NCI-H2029 (cell line): ENCODE measurements around the gene DGCR8.
A peak's percentile ranks its signal among the peaks of the same experiment; 100 is the strongest.

Experiments used
- DNase-seq: peaks from one replicate; lab custom pipeline; 2025; lab: John Stamatoyannopoulos, UW

Gene DGCR8

GRCh38 chr22:20079745-20080444 lies at the start of gene DGCR8:
Gene DGCR8 (plus strand): TSS chr22:20080241. CDS start chr22:20085964, 5,723 bp downstream.
- DNase-seq, result peak; percentile 94

GRCh38 chr22:20031732-20032406 lies 48.2 kb upstream of the DGCR8 start:
- no peak for DNase-seq

GRCh38 chr22:20032407-20032991 lies 47.5 kb upstream of the DGCR8 start:
- no peak for DNase-seq

- DNase-seq, result no peak
These were observed 46.9 kb upstream of the DGCR8 start for GRCh38 chr22:20033045-20033706.

- no peak for DNase-seq
These were observed 45.9 kb upstream of the DGCR8 start for GRCh38 chr22:20034143-20034542.

GRCh38 chr22:20035375-20036083 lies 44.5 kb upstream of the DGCR8 start:
- no peak for DNase-seq

GRCh38 chr22:20036084-20036482 lies 44.0 kb upstream of the DGCR8 start:
- no peak for DNase-seq

GRCh38 chr22:20036535-20037392 lies 43.3 kb upstream of the DGCR8 start:
- no peak for DNase-seq

GRCh38 chr22:20037419-20037818 lies 42.6 kb upstream of the DGCR8 start:
- DNase-seq, result no peak

- no peak for DNase-seq
These were observed 41.5 kb upstream of the DGCR8 start for GRCh38 chr22:20038574-20038973.

GRCh38 chr22:20039683-20040325 lies 40.2 kb upstream of the DGCR8 start:
- no peak for DNase-seq

- DNase-seq, result no peak
These were observed 39.5 kb upstream of the DGCR8 start for GRCh38 chr22:20040327-20041200.

- DNase-seq, result no peak
These were observed 36.7 kb upstream of the DGCR8 start for GRCh38 chr22:20043057-20043996.

GRCh38 chr22:20043997-20044342 lies 36.1 kb upstream of the DGCR8 start:
- no peak for DNase-seq

GRCh38 chr22:20044495-20045151 lies 35.4 kb upstream of the DGCR8 start:
- no peak for DNase-seq

- DNase-seq, result no peak
These were observed 33.3 kb upstream of the DGCR8 start for GRCh38 chr22:20046730-20047129.

GRCh38 chr22:20051927-20052308 lies 28.1 kb upstream of the DGCR8 start:
- DNase-seq, result no peak
